Measurements from ENCODE around the gene ENTHD1.

The ENTHD1 gene

GRCh38 chr22:39722501-39722900 lies 171.1 kb downstream of the ENTHD1 start:
- DNase-seq (no peak), ATAC-seq (ENCODE audit: insufficient read depth, low read depth) (no peak)
- Histone ChIP-seq H3K36me3 (ENCODE audit: insufficient read depth, low read length) (no peaks in the 10 kb centered on the region), H3K4me2 (ENCODE audit: insufficient read depth, low read length) (no peak overlapping the region), H3K79me2 (ENCODE audit: insufficient read depth, low read length) (no peaks in the 10 kb centered on the region), H4K20me1 (ENCODE audit: insufficient read depth, low read length) (no peaks in the 10 kb centered on the region), H3K9ac (ENCODE audit: low read depth, low read length) (no peak overlapping the region), H2AFZ (ENCODE audit: low read depth, low read length) (no peak overlapping the region), H3K27me3 (ENCODE audit: insufficient read depth, low read length, poor library complexity) (no peaks in the 10 kb centered on the region), H3K4me1 (ENCODE audit: insufficient read depth, low read length) (no peaks in the 10 kb centered on the region), H3K27ac (ENCODE audit: low read length) (no peak overlapping the region), H3K4me3 (ENCODE audit: low read depth in 1 of 2, low read length in 2 of 2) (no peak overlapping the region), H3K9me3 (ENCODE audit: insufficient read depth, low read length, severe bottlenecking) (no peaks in the 10 kb centered on the region)
- TF ChIP-seq CTCF (IDR thresholded peaks at IDR 0.05; ENCODE audit: borderline replicate concordance, extremely low read depth, low read length, poor library complexity, severe bottlenecking) (no peak), EZH2 (IDR thresholded peaks at IDR 0.05; ENCODE audit: borderline replicate concordance, low read depth, low read length, severe bottlenecking) (no peak)

- no peak overlapping the region for H3K4me3 ChIP-seq (ENCODE audit: low read depth in 1 of 2, low read length in 2 of 2)
- DNase-seq (no peak), ATAC-seq (ENCODE audit: insufficient read depth, low read depth) (no peak)
- H3K9ac ChIP-seq (ENCODE audit: low read depth, low read length), result no peak overlapping the region
- no peaks in the 10 kb centered on the region for H3K79me2 ChIP-seq (ENCODE audit: insufficient read depth, low read length)
- H4K20me1 ChIP-seq (ENCODE audit: insufficient read depth, low read length), result no peaks in the 10 kb centered on the region
- H3K27ac ChIP-seq (ENCODE audit: low read length), result no peak overlapping the region
- H3K9me3 ChIP-seq (ENCODE audit: insufficient read depth, low read length, severe bottlenecking), result no peaks in the 10 kb centered on the region
- no peak for TF ChIP-seq CTCF (IDR thresholded peaks at IDR 0.05; ENCODE audit: borderline replicate concordance, extremely low read depth, low read length, poor library complexity, severe bottlenecking)
- no peak for TF ChIP-seq EZH2 (IDR thresholded peaks at IDR 0.05; ENCODE audit: borderline replicate concordance, low read depth, low read length, severe bottlenecking)
- no peaks in the 10 kb centered on the region for H3K36me3 ChIP-seq (ENCODE audit: insufficient read depth, low read length)
- H3K4me2 ChIP-seq (ENCODE audit: insufficient read depth, low read length), result no peak overlapping the region
- H3K4me1 ChIP-seq (ENCODE audit: insufficient read depth, low read length), result no peaks in the 10 kb centered on the region
- H2AFZ ChIP-seq (ENCODE audit: low read depth, low read length), result no peak overlapping the region
- H3K27me3 ChIP-seq (ENCODE audit: insufficient read depth, low read length, poor library complexity), result no peaks in the 10 kb centered on the region
Measured at GRCh38 chr22:39722032-39722325, 171.6 kb downstream of the ENTHD1 start.

- Histone ChIP-seq H3K4me1 (ENCODE audit: insufficient read depth, low read length) (no peaks in the 10 kb centered on the region), H3K79me2 (ENCODE audit: insufficient read depth, low read length) (no peaks in the 10 kb centered on the region), H2AFZ (ENCODE audit: low read depth, low read length) (no peak overlapping the region), H3K27me3 (ENCODE audit: insufficient read depth, low read length, poor library complexity) (no peaks in the 10 kb centered on the region), H3K9me3 (ENCODE audit: insufficient read depth, low read length, severe bottlenecking) (no peaks in the 10 kb centered on the region), H3K36me3 (ENCODE audit: insufficient read depth, low read length) (no peaks in the 10 kb centered on the region), H3K9ac (ENCODE audit: low read depth, low read length) (no peak overlapping the region), H4K20me1 (ENCODE audit: insufficient read depth, low read length) (no peaks in the 10 kb centered on the region), H3K27ac (ENCODE audit: low read length) (no peak overlapping the region), H3K4me2 (ENCODE audit: insufficient read depth, low read length) (no peak overlapping the region), H3K4me3 (ENCODE audit: low read depth in 1 of 2, low read length in 2 of 2) (no peak overlapping the region)
- DNase-seq (no peak), ATAC-seq (ENCODE audit: insufficient read depth, low read depth) (no peak)
- no peak for TF ChIP-seq CTCF (IDR thresholded peaks at IDR 0.05; ENCODE audit: borderline replicate concordance, extremely low read depth, low read length, poor library complexity, severe bottlenecking)
- TF ChIP-seq EZH2 (IDR thresholded peaks at IDR 0.05; ENCODE audit: borderline replicate concordance, low read depth, low read length, severe bottlenecking), result no peak
Measured at GRCh38 chr22:39721206-39722031, 172.1 kb downstream of the ENTHD1 start.
